Smooth muscle cell (in vitro differentiated cells): ENCODE measurements around the gene KIF20A. TPM values are rescaled to one million over a fixed set of nuclear protein-coding genes. Genes with fewer than 3 reads are reported as not detected.

Experiments
- DNase-seq: peaks from one replicate; lab custom pipeline; 2025; ENCODE audit not compliant: unreplicated experiment; lab: John Stamatoyannopoulos, UW
- H2AFZ ChIP-seq: fragments of 200-600 bp; sonication (generic); 2 replicates; pipeline ENCODE4 v1.6.0; 2016; ENCODE audit warnings: antibody characterized with exemption, low read depth, mild to moderate bottlenecking
- H3F3A ChIP-seq: fragments of 200-600 bp; sonication (generic); 2 replicates; pipeline ENCODE4 v1.6.0; 2017; ENCODE audit warnings: antibody characterized with exemption, low read depth
- H3K27ac ChIP-seq: fragments of 200-600 bp; sonication (generic); 2 replicates; pipeline ENCODE4 v1.5.1; 2016; ENCODE audit warnings: low read depth, mild to moderate bottlenecking
- H3K27me3 ChIP-seq: fragments of 200-600 bp; sonication (generic); 2 replicates; pipeline ENCODE4 v1.6.1; 2016; ENCODE audit warnings: low read depth, mild to moderate bottlenecking
- H3K36me3 ChIP-seq: fragments of 200-600 bp; sonication (generic); 2 replicates; pipeline ENCODE4 v1.5.1; 2016; ENCODE audit warnings: low read depth
- H3K4me1 ChIP-seq: fragments of 200-600 bp; sonication (generic); 2 replicates; pipeline ENCODE4 v1.5.1; 2016; ENCODE audit warnings: low read depth
- H3K4me2 ChIP-seq: fragments of 200-600 bp; sonication (generic); 2 replicates; pipeline ENCODE4 v1.6.0; 2016; ENCODE audit warnings: mild to moderate bottlenecking
- H3K4me3 ChIP-seq: fragments of 200-600 bp; sonication (generic); 2 replicates; pipeline ENCODE4 v1.5.1; 2016; ENCODE audit warnings: mild to moderate bottlenecking
- H3K79me2 ChIP-seq: fragments of 200-600 bp; sonication (generic); 2 replicates; pipeline ENCODE4 v1.6.0; 2016; ENCODE audit warnings: low read depth, mild to moderate bottlenecking
- H3K9ac ChIP-seq: fragments of 200-600 bp; sonication (generic); 2 replicates; pipeline ENCODE4 v1.6.0; 2016; ENCODE audit warnings: low read depth
- H3K9me3 ChIP-seq: fragments of 200-600 bp; sonication (generic); replicated peaks from 2 replicates; pipeline ENCODE4 v1.5.1; 2016; ENCODE audit warnings: low read depth
- H4K20me1 ChIP-seq: fragments of 200-600 bp; sonication (generic); 2 replicates; pipeline ENCODE4 v1.6.0; 2016; ENCODE audit warnings: low read depth
- WGBS: methylation state at CpG from one replicate; pipeline ENCODE4 v1.1.7; 2016; ENCODE audit warnings: low lambda C conversion rate; 5-methylcytosine and 5-hydroxymethylcytosine counted together
- polyA plus RNA-seq: library from polyadenylated mRNA; unstranded; fragments of >200 nt; fragmentation: Nextera tagmentation; extraction: Ambion mirVana; gene quantifications from 2 replicates; pipeline ENCODE4 v1.2.1, GENCODE V29; 2016
- total RNA-seq: library from RNA; depleted of rRNA; stranded (reverse); fragments of >200 nt; gene quantifications from 2 replicates; pipeline ENCODE4 v1.2.3, GENCODE V29; 2014
- TF ChIP-seq, protein P1 (sequence below): fragments of 200-600 bp; sonication (generic); IDR thresholded peaks from 2 replicates; pipeline ENCODE4 v1.5.1; 2017; ENCODE audit warnings: borderline replicate concordance, mild to moderate bottlenecking, antibody characterized with exemption; ENCODE audit not compliant: insufficient read depth, poor library complexity, severe bottlenecking

KIF20A gene
- total and polyA plus RNA-seq, 2 experiments from 2014 or later = 9.4 to 10.7 TPM

DNA sequence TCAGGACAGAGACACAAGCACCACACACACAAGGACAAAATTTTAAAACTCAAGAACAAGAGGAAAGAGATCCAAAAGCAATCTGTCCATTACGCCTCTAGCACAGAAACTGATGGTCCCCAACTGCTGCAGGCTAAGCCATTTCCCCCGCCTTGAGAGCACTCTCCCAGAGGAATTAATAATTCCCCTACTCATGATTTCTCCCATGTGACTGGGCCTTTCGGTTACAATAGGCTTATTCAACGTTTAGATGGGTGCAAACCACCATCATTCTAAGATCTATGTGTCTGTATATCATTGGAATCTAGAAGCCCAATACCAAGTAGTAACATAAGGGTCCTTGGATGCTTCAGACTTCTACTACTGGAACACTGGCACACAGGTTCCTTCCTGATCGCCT is 19.2 kb upstream of the KIF20A start:
- Histone ChIP-seq H3F3A (no peaks in the 10 kb centered on the region), H3K4me3 (no peak overlapping the region), H3K27ac (no peak overlapping the region), H3K79me2 (no peaks in the 10 kb centered on the region), H3K4me2 (no peak overlapping the region), H2AFZ (no peak overlapping the region), H3K27me3 (no peaks in the 10 kb centered on the region), H3K4me1 (no peaks in the 10 kb centered on the region), H4K20me1 (no peaks in the 10 kb centered on the region), H3K9ac (no peak overlapping the region), H3K36me3 (peaks cover 39% of the 10 kb centered on the region), H3K9me3 (no peaks in the 10 kb centered on the region)
- TF ChIP-seq, protein P1, sequence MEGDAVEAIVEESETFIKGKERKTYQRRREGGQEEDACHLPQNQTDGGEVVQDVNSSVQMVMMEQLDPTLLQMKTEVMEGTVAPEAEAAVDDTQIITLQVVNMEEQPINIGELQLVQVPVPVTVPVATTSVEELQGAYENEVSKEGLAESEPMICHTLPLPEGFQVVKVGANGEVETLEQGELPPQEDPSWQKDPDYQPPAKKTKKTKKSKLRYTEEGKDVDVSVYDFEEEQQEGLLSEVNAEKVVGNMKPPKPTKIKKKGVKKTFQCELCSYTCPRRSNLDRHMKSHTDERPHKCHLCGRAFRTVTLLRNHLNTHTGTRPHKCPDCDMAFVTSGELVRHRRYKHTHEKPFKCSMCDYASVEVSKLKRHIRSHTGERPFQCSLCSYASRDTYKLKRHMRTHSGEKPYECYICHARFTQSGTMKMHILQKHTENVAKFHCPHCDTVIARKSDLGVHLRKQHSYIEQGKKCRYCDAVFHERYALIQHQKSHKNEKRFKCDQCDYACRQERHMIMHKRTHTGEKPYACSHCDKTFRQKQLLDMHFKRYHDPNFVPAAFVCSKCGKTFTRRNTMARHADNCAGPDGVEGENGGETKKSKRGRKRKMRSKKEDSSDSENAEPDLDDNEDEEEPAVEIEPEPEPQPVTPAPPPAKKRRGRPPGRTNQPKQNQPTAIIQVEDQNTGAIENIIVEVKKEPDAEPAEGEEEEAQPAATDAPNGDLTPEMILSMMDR = no peak
- WGBS = 95% methylated on average over 5 of the region's 5 CpGs
- DNase-seq = no peak

DNA sequence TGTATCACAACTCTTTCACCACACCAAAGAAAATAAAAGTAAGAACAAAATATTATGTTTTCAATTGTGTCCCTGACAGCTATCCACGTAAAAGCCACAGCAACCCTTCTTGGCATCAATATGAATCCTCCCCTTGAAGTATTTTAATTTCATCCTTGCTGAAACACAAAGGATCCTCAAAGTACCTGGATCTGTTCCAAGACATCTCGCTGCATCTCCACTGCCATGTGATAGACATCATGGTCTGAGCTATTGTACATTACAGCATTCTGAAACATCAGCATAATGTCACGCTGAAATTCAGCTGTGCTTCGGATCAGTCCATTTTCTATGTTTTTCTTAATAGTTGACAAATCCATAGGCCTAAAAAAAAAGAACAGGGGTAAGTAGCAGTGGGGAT is 18.2 kb upstream of the KIF20A start:
- H3K4me3 ChIP-seq = no peak overlapping the region
- H3K9me3 ChIP-seq = no peaks in the 10 kb centered on the region
- H3K4me2 ChIP-seq = no peak overlapping the region
- H2AFZ ChIP-seq = no peak overlapping the region
- DNase-seq = no peak
- H3K79me2 ChIP-seq = no peaks in the 10 kb centered on the region
- no peaks in the 10 kb centered on the region for H3K27me3 ChIP-seq
- peaks cover 41% of the 10 kb centered on the region for H3K36me3 ChIP-seq
- TF ChIP-seq, protein P1 = no peak
- no peak overlapping the region for H3K27ac ChIP-seq
- no peaks in the 10 kb centered on the region for H3F3A ChIP-seq
- 97% methylated on average over 4 of the region's 4 CpGs for WGBS
- H4K20me1 ChIP-seq = no peaks in the 10 kb centered on the region
- H3K4me1 ChIP-seq = no peaks in the 10 kb centered on the region
- H3K9ac ChIP-seq = no peak overlapping the region

DNA sequence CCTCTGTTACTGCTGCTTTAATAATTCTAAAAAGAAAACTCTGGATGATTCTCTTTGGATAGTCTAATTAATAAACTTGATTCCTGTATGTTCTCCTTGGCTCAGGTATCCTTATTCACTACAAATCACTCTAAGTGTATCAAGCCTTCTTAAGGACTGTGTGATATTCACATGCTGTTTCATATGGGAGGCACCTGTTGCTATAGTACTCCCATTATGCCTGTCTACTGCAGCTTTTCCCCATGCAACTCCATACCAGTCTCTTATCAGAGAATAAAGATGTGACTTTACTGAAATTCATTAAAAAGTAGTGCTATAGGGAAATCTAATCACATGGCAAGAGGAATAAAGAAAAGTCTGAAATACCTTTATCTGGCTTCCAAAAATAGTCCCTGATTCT is 15.2 kb upstream of the KIF20A start:
- H3K4me3 ChIP-seq = no peak overlapping the region
- no peak overlapping the region for H3K9ac ChIP-seq
- no peaks in the 10 kb centered on the region for H3K4me1 ChIP-seq
- H2AFZ ChIP-seq = no peak overlapping the region
- H3K27ac ChIP-seq = no peak overlapping the region
- DNase-seq = no peak
- H3K27me3 ChIP-seq = no peaks in the 10 kb centered on the region
- no peaks in the 10 kb centered on the region for H3F3A ChIP-seq
- H3K79me2 ChIP-seq = no peaks in the 10 kb centered on the region
- no peak overlapping the region for H3K4me2 ChIP-seq
- no peaks in the 10 kb centered on the region for H3K9me3 ChIP-seq
- no peaks in the 10 kb centered on the region for H4K20me1 ChIP-seq
- TF ChIP-seq, protein P1 = no peak
- H3K36me3 ChIP-seq = peaks cover 61% of the 10 kb centered on the region

DNA sequence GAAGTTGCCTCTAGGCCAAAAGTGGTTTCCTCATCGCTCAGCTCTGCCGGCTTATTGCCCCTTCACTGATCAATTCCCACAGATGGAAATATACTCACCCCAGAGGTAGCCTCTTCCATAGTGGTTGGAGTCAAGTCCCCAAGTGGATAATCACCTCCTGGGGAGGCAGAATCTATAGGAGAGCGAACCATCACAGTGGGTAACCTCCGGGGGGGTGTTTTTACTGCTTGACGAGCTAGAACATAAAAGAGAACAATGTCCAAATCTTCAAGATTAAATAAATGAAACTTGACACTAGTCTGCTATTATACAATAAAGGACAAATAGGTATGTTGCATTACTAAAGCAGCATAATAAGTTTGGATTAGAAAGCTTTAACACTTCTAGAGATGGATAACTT is 9.8 kb upstream of the KIF20A start:
- Histone ChIP-seq H3K4me2 (no peak overlapping the region), H3K9me3 (no peaks in the 10 kb centered on the region), H3K36me3 (peaks cover 52% of the 10 kb centered on the region), H3F3A (no peaks in the 10 kb centered on the region), H3K4me3 (no peak overlapping the region), H3K27ac (no peak overlapping the region), H2AFZ (no peak overlapping the region), H4K20me1 (peaks cover 3% of the 10 kb centered on the region), H3K27me3 (no peaks in the 10 kb centered on the region), H3K4me1 (no peaks in the 10 kb centered on the region), H3K9ac (no peak overlapping the region), H3K79me2 (no peaks in the 10 kb centered on the region)
- TF ChIP-seq, protein P1 = no peak
- 97% methylated on average over 5 of the region's 5 CpGs for WGBS
- DNase-seq = no peak
